HG02588 (cell line): ENCODE data around the gene DISP2.
A peak's percentile ranks its signal among the peaks of the same experiment; 100 is the strongest.

Experiments used
- ATAC-seq: cut with Tn5 transposase; IDR thresholded peaks from one replicate; pipeline ENCODE4 v1.9.1; 2021; ENCODE audit warnings: mild to moderate bottlenecking, moderate library complexity; ENCODE audit not compliant: unreplicated experiment

DISP2 gene

GRCh38 chr15:40357723-40358470, at the start of gene DISP2:
DISP2 (plus strand) TSS chr15:40358219; CDS start chr15:40358322, 103 bp downstream.
- peak; percentile 73 for ATAC-seq

GRCh38 chr15:40309344-40309862, 48.6 kb upstream of the DISP2 start:
- no peak for ATAC-seq

GRCh38 chr15:40310001-40310959, 47.7 kb upstream of the DISP2 start:
- no peak for ATAC-seq

- no peak for ATAC-seq
Measured at GRCh38 chr15:40310993-40311392, 47.0 kb upstream of the DISP2 start.

- ATAC-seq = no peak
Measured at GRCh38 chr15:40312370-40313158, 45.5 kb upstream of the DISP2 start.

GRCh38 chr15:40313531-40314398, 44.3 kb upstream of the DISP2 start:
- ATAC-seq = no peak

GRCh38 chr15:40314723-40315276, 43.2 kb upstream of the DISP2 start:
- ATAC-seq = no peak

- ATAC-seq = no peak
Measured at GRCh38 chr15:40316931-40317330, 41.1 kb upstream of the DISP2 start.

- ATAC-seq = no peak
Measured at GRCh38 chr15:40317580-40317979, 40.4 kb upstream of the DISP2 start.

GRCh38 chr15:40320409-40320808, 37.6 kb upstream of the DISP2 start:
- no peak for ATAC-seq

- ATAC-seq = no peak
Measured at GRCh38 chr15:40320931-40321371, 37.1 kb upstream of the DISP2 start.

GRCh38 chr15:40322531-40323238, 35.3 kb upstream of the DISP2 start:
- ATAC-seq = no peak

GRCh38 chr15:40323239-40323952, 34.6 kb upstream of the DISP2 start, which contains the start of gene INAFM2:
INAFM2 (plus strand) TSS chr15:40323692; CDS start chr15:40324056, 364 bp downstream.
- peak; percentile 86 for ATAC-seq

- ATAC-seq = peak; percentile 6
Measured at GRCh38 chr15:40323953-40324937, 33.8 kb upstream of the DISP2 start.

GRCh38 chr15:40325188-40325587, 32.8 kb upstream of the DISP2 start:
- ATAC-seq = no peak

- ATAC-seq = no peak
Measured at GRCh38 chr15:40325700-40326099, 32.3 kb upstream of the DISP2 start.

- no peak for ATAC-seq
Measured at GRCh38 chr15:40327457-40327856, 30.6 kb upstream of the DISP2 start.
